ENCODE results near the gene IL17RC.

- TF ChIP-seq CTCF (IDR thresholded peaks at IDR 0.05; ENCODE audit: low read depth, low read length, poor library complexity, severe bottlenecking) (no peak), EZH2phosphoT487 (IDR thresholded peaks at IDR 0.05; ENCODE audit: borderline replicate concordance, low read length) (no peak)
Measured at GRCh38 chr3:9917820-9918219, 922 bp downstream of the IL17RC start.
